Prostate gland (tissue), 2 donors: ENCODE data around the gene RAB9A.
"Not testable (repeated sequence)": the region's sequence is repeated elsewhere in the genome, so short reads cannot be mapped to it uniquely, and the experiment has no call there.

Experiments used
- POLR2A ChIP-seq: fragments of 450-650 bp; IDR thresholded peaks from one replicate; pipeline ENCODE4 v1.6.1; 2016; ENCODE audit warnings: antibody characterized with exemption, mild to moderate bottlenecking
- POLR2AphosphoS5 ChIP-seq: sonication (generic); formaldehyde crosslinking; IDR thresholded peaks from one replicate; pipeline ENCODE4 v1.6.1; 2017; ENCODE audit warnings: antibody characterized with exemption
- TF ChIP-seq, protein P1 (sequence below), 4 experiments: fragments of 200-600 bp in 2 of 4; fragments of 450-650 bp in 2 of 4; sonication (generic) in 2 of 4; IDR thresholded peaks; 1 replicate in 3 of 4; 2 replicates in 1 of 4; pipeline ENCODE4 v1.5.1; 2016 to 2019; ENCODE audit warnings: antibody characterized with exemption in 4 of 4, mild to moderate bottlenecking in 2 of 4, moderate library complexity in 2 of 4

DNA sequence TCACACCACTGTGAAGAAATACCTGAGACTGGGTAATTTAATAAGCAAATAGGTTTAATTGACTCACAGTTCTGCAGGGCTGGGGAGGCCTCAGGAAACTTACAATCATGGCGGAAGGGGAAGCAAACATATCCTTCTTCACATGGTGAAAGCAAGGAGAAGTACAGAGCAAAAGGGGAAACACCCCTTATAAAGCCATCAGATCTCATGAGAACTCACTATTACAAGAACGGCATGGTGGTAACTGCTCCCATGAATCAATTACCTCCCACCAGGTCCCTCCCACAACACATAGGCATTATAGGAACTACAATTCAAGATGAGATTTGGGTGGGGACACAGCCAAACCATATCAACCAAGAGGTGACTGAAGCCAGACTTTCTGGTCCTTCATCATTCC is 40.6 kb upstream of the RAB9A start:
- TF ChIP-seq, protein P1, sequence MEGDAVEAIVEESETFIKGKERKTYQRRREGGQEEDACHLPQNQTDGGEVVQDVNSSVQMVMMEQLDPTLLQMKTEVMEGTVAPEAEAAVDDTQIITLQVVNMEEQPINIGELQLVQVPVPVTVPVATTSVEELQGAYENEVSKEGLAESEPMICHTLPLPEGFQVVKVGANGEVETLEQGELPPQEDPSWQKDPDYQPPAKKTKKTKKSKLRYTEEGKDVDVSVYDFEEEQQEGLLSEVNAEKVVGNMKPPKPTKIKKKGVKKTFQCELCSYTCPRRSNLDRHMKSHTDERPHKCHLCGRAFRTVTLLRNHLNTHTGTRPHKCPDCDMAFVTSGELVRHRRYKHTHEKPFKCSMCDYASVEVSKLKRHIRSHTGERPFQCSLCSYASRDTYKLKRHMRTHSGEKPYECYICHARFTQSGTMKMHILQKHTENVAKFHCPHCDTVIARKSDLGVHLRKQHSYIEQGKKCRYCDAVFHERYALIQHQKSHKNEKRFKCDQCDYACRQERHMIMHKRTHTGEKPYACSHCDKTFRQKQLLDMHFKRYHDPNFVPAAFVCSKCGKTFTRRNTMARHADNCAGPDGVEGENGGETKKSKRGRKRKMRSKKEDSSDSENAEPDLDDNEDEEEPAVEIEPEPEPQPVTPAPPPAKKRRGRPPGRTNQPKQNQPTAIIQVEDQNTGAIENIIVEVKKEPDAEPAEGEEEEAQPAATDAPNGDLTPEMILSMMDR (IDR thresholded peaks at IDR 0.05), result not testable (repeated sequence)
- TF ChIP-seq POLR2A, POLR2AphosphoS5: not testable (repeated sequence)
